ENCODE measurements around the gene BEND3.
A peak's percentile ranks its signal among the peaks of the same experiment; 100 is the strongest.
"Not testable (repeated sequence)": the region's sequence is repeated elsewhere in the genome, so short reads cannot be mapped to it uniquely, and the experiment has no call there.

BEND3 gene

DNA sequence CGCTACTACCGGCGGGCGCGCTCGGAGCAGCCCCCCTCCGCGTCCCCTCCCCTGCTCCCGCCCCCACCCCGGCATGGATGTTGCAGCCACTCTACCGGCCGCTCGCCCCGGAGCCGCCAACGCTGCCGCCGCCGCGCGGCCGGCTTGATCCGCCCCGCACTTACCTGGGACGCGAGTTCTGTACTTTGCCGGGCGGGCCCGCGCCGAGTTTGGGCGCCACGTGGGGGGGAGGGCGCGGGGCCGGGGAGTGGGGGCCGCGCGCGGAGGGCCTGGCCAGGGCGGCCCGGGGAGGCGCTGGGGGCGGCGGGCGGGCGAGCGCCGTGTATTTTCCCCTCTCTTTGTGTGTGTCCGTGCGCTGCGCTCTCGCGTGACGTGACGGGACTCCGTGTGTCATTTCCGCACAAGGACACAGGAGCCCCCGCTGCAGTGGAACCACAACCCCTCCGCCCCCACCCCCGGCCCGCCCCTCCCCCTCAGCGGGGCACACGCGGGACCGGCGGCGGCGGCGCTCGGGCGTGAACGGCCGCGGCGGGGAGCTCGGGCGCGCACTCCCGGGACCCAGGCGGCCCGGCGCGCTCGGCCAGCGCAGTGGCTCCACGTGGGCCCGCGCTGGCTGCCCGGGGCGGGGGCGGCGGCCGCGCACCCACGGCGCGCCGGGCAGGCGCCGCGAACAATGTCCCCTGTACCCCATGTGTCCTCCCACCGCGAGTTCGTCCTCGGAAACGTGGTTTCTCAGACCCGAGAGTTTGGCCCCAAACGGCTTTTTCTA, at the start of gene BEND3:
Gene BEND3 (minus strand): TSS at position 590 of the 769 bp plus-strand sequence. CDS start 16,230 bp downstream, outside the sequence.
- peak in 1 of 2 donors; percentile 21 for DNase-seq (ENCODE audit: low read depth in 2 of 2)

GRCh38 chr6:107164299-107164698, 49.0 kb upstream of the BEND3 start:
- DNase-seq (ENCODE audit: low read depth in 2 of 2), result not testable (repeated sequence)

DNA sequence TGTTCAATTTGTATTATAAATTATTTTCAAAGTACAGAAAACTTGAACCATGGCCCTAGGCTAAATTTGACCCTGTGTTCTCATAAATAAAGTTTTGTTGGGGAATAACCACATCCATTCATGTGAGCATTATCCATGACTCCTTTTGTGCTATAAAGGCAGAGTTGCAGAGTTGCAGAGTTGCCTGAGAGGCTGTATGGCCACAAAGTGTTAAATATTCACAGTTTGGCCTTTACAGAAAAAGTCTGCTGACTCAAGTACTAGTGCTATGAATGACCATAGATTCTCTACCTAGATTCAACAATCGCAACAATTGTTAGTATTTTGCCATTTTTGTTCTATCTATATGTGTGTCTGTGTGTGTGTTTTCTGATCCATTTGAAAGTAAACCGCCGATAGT, 46.2 kb upstream of the BEND3 start:
- no peak for DNase-seq (ENCODE audit: low read depth in 2 of 2)

DNA sequence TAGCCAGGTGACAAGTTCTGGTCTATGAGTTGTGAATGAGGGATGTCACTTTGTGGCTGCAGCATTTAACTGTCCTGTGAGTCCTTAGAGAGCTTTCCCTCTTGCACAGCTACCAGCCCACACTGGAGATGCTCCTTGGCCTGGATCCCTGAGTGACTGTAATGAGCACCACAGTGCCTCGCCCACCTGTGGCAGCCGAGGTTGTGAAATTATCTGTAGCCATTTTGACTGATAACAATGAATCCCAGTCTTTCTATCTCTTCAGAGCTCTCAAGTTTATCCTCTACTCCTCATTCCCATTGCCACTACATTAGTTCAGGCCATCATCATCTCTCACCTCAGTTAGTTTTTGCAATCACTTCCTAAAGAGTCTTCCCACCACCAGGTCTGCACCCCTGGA, 41.3 kb upstream of the BEND3 start:
- DNase-seq (ENCODE audit: low read depth in 2 of 2), result no peak

DNA sequence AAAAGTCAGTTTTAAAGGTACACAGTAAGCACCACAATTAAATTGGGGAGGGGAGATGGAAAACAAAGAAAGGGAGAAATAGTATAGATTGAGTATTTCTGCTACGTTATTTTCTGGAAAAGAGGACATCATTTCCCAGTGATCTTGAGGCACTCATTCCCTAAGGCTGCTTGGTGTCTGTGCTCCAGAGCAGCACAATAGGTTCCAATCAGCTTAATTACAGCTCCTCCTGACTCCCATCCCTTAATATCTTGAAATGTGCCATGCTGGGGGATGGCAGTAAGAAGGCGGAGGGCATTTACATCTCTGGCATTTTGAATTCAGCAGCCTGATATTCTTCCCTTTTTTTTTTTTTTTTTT, 39.5 kb upstream of the BEND3 start:
- DNase-seq (ENCODE audit: low read depth in 2 of 2), result no peak

GRCh38 chr6:107154131-107154800, 39.0 kb upstream of the BEND3 start:
- DNase-seq (ENCODE audit: low read depth in 2 of 2), result no peak

- DNase-seq (ENCODE audit: low read depth in 2 of 2), result no peak
These were observed 37.5 kb upstream of the BEND3 start for GRCh38 chr6:107152638-107153430.

- no peak for DNase-seq (ENCODE audit: low read depth in 2 of 2)
These were observed 29.4 kb upstream of the BEND3 start for GRCh38 chr6:107144666-107145065.

DNA sequence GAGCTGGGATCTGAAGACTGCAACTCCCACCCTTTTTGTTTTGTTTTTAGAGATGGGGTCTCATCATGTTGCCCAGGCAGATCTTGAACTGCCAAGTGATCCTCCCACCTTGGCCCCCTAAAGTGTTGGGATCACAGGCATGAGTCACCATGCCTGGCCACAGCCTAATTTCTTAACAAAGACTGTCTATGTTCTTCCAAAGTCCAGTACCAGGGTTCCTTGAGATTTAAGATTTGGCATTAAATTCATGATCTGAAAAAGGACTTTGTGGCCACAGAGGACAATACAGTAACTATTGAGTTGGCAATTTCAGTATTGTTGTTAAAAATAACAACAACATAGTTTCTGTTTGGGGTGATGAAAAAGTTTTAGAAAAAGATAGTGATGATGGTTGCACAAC, 28.7 kb upstream of the BEND3 start:
- DNase-seq (ENCODE audit: low read depth in 2 of 2), result no peak

- no peak for DNase-seq (ENCODE audit: low read depth in 2 of 2)
These were observed 25.3 kb upstream of the BEND3 start for GRCh38 chr6:107140581-107140980.

- not testable (repeated sequence) for DNase-seq (ENCODE audit: low read depth in 2 of 2)
These were observed 21.0 kb upstream of the BEND3 start for GRCh38 chr6:107136324-107136723.

DNA sequence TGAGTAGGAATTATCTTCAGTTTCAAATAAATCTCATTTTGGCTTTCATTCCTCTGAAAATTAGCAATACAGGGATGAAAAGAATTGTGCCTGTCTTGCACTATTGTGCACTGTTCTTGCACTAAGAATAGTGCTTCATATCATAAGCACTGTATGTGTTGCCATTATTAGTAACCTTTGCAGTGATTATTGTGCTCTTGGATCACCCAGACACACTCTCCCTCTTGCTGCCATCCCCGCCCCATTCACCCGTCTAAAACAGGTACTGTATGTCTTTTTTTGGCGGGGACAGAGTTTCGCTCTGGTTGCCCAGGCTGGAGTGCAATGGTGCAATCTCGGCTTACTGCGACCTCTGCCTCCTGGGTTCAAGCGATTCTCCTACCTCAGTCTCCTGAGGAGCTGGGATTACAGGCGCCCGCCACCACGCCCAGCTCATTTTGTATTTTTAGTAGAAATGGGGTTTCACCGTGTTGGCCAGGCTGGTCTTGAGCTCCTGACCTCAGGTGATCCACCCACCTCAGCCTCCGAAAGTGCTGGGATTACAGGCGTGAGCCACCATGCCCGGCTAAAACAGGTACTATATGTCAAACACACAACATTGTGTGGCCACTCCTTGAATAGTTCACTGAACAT, 19.8 kb upstream of the BEND3 start:
- DNase-seq (ENCODE audit: low read depth in 2 of 2), result not testable (repeated sequence)

DNA sequence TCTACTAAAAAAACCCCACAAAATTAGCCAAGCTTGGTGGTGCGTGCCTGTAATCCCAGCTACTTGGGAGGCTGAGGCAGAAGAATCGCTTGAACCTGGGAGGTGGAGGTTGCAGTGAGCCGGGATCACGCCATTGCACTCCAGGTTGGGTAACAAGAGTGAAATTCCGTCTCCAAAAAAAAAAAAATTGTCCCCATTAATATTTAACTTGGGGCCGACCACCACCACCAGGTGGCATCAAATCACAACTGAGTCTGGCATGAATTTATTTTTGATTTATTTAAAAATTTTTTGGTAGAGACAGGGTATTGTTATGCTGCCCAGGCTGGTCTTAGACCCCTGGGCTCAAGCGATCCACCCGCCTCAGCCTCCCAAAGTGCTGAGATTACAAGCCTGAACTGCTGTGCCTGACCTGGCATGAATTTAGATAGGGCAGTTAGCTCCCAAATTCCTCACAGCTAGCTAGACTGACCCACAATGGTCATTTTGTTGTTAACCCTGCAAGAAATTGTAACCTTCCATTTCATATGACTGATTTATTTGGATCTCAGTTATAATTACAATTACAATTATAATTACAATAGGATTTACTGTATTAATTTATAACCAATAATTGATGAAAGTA, 17.1 kb upstream of the BEND3 start:
- DNase-seq (ENCODE audit: low read depth in 2 of 2), result no peak

DNA sequence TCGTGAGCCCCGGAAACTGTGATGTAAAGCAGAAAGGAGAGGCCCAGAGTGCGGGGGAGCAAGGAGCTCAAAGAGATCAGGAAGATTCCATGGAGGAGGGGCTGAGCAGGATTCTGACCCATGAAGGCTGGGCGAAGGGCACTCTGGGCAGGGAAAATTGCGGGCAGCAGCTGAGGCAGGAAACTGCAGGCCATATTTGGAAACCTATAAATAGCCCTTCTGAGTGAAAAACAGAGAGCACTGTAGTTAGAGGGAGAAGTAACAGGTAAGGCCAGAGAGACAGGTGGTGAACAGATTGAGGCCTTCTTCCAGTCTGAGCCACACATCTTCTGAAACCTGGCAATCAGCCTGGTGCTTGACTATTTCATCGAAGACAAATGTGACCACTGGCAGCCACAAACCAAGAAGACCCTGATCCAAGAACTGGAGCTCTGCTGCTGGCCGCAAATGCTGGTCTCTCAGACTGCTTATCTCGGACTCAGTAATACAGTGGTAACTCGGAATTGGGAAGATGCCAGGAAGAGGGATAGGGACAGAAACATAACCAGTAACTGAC, 14.1 kb upstream of the BEND3 start:
- no peak for DNase-seq (ENCODE audit: low read depth in 2 of 2)

- no peak for DNase-seq (ENCODE audit: low read depth in 2 of 2)
These were observed 13.3 kb upstream of the BEND3 start for GRCh38 chr6:107128577-107128976.

DNA sequence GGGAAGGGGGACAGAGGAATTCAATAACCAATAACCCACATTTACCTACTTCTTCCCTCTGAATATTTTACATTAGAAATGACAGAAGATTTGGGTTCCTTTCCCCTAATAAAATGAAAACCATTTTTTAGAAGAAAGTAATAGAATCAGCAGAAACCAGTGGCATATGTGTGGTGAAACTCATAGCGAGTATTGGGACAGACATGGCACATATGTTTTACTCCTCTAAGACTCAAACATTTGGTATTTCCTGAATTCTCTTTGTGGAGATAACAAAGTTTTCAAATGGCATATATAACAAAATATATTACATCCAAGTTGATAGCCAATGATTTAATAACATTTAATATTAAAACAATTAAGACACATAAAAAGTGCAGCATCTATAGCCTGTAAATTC, 12.9 kb upstream of the BEND3 start:
- DNase-seq (ENCODE audit: low read depth in 2 of 2), result no peak

DNA sequence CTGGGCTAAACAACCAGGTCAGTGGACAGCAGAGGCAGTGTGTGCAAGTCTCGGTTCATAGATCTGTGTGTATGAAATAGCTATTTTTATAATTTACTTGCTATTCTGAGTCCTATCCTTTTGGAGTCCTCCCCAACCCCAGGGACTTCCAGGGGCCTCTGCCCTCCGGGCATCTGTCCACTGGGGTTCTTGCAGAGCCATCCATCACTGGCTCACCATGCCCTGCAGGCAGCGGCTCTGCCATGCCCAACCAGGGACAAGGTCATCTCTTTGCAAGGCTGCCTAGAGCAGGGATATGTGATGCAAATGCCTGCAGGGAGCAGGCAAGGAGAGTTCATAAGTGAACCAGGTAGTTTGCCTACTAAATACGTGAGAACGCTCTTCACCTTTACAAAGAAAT, 10.5 kb upstream of the BEND3 start:
- no peak for DNase-seq (ENCODE audit: low read depth in 2 of 2)

DNA sequence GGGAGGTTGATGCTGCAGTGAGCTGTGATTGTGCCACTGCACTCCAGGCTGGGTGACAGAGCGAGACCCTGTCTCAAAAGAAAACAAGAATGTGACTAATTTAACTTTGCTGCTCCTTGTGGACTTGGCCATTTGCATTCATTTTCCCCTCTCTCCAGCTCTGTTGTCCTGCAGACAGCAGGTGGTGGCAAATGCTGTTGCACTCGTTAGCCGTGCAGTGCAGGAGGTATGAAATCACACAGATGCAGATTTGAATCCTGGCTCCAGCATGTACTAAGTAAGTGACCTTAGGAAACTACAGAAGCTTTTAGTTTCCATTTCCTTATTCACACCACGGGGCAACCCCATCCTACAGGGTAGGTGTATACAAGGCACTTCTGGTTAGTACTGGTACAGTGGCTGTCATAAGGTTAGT, 9.6 kb upstream of the BEND3 start:
- no peak for DNase-seq (ENCODE audit: low read depth in 2 of 2)

GRCh38 chr6:107123501-107123900, 8.2 kb upstream of the BEND3 start:
- DNase-seq (ENCODE audit: low read depth in 2 of 2), result no peak

DNA sequence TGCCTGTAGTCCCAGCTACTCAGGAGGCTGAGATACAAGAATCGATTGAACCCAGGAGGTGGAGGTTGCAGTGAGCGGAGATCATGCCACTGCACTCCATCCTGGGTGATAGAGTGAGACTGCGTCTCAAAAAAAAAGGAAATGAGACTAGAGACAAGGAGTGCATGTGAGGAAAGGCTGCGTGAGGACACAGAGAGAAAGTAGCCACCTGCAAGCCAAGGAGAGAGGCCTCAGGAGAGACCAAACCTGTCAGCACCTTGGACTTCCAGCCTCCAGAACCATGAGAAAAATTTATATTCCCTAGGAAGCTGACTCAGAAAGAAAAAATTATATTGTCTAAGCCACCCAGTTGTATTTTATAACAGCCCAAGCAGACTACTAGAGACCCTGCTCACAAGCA, 7.4 kb upstream of the BEND3 start:
- DNase-seq (ENCODE audit: low read depth in 2 of 2), result no peak

- DNase-seq (ENCODE audit: low read depth in 2 of 2), result no peak
These were observed 6.7 kb upstream of the BEND3 start for GRCh38 chr6:107121964-107122495.

Data from stimulated activated CD8-positive, alpha-beta memory T cell treated with anti-CD3 and anti-CD28 coated beads, Interleukin-2, amount 100 ng/mL, for 1 hour (primary cell).